Ishikawa (cell line): ENCODE results near the gene GRIN2A.

Experiments
- CEBPB ChIP-seq: IDR thresholded peaks from 2 replicates; pipeline ENCODE4 v1.6.1; 2012
- CREB1 ChIP-seq: IDR thresholded peaks from 2 replicates; pipeline ENCODE4 v1.6.1; 2012; ENCODE audit warnings: low read depth
- EGR1 ChIP-seq: IDR thresholded peaks from 2 replicates; pipeline ENCODE4 v1.6.1; 2012
- EP300 ChIP-seq: IDR thresholded peaks from 2 replicates; pipeline ENCODE4 v1.6.1; 2012; ENCODE audit warnings: borderline replicate concordance
- FOXM1 ChIP-seq: IDR thresholded peaks from 2 replicates; pipeline ENCODE4 v1.6.1; 2012; ENCODE audit warnings: low read depth, borderline replicate concordance
- NFIC ChIP-seq: IDR thresholded peaks from 2 replicates; pipeline ENCODE4 v1.6.1; 2012
- RAD21 ChIP-seq: IDR thresholded peaks from 2 replicates; pipeline ENCODE4 v1.6.1; 2012; ENCODE audit warnings: low read depth
- TAF1 ChIP-seq: IDR thresholded peaks from 2 replicates; pipeline ENCODE4 v1.6.1; 2012; ENCODE audit warnings: low read depth, mild to moderate bottlenecking
- TCF12 ChIP-seq: IDR thresholded peaks from 2 replicates; pipeline ENCODE4 v1.6.1; 2012; ENCODE audit warnings: low read depth
- TEAD4 ChIP-seq: IDR thresholded peaks from 2 replicates; pipeline ENCODE4 v1.6.1; 2012
- YY1 ChIP-seq: IDR thresholded peaks from 2 replicates; pipeline ENCODE4 v1.6.1; 2012; ENCODE audit warnings: low read depth
- ZBTB7A ChIP-seq: IDR thresholded peaks from 2 replicates; pipeline ENCODE4 v1.6.1; 2012; ENCODE audit warnings: low read depth
- TF ChIP-seq, protein P1 (sequence below): IDR thresholded peaks from 2 replicates; pipeline ENCODE4 v1.6.1; 2012; ENCODE audit warnings: low read depth, mild to moderate bottlenecking
- TF ChIP-seq, protein P2 (sequence below): IDR thresholded peaks from 2 replicates; pipeline ENCODE4 v1.6.1; 2012
- TF ChIP-seq, protein P3 (sequence below): IDR thresholded peaks from 2 replicates; pipeline ENCODE4 v1.6.1; 2012

Gene GRIN2A

DNA sequence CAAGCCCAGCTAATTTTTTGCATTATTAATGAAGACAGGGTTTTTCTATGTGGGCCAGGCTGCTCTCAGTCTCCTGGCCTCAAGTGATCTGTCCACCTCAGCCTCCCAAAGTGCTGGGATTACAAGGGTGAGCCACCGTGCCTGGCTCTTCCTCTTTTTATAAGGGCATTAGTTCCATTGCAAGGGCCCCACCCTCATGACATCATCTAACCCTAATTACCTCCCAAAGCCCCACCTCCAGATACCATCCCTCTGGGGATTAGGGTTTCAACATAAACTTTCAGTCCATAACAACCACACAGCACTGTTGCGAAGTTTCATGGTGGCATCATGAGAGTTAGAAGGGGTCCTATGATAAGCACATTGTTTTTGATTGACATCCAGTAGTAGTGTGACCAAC, 277.7 kb downstream of the GRIN2A start:
- TF ChIP-seq NFIC (no peak), YY1 (no peak), CEBPB (no peak), TEAD4 (no peak), ZBTB7A (no peak), EGR1 (no peak), TAF1 (no peak), EP300 (no peak), FOXM1 (no peak)
- TF ChIP-seq, protein P1, sequence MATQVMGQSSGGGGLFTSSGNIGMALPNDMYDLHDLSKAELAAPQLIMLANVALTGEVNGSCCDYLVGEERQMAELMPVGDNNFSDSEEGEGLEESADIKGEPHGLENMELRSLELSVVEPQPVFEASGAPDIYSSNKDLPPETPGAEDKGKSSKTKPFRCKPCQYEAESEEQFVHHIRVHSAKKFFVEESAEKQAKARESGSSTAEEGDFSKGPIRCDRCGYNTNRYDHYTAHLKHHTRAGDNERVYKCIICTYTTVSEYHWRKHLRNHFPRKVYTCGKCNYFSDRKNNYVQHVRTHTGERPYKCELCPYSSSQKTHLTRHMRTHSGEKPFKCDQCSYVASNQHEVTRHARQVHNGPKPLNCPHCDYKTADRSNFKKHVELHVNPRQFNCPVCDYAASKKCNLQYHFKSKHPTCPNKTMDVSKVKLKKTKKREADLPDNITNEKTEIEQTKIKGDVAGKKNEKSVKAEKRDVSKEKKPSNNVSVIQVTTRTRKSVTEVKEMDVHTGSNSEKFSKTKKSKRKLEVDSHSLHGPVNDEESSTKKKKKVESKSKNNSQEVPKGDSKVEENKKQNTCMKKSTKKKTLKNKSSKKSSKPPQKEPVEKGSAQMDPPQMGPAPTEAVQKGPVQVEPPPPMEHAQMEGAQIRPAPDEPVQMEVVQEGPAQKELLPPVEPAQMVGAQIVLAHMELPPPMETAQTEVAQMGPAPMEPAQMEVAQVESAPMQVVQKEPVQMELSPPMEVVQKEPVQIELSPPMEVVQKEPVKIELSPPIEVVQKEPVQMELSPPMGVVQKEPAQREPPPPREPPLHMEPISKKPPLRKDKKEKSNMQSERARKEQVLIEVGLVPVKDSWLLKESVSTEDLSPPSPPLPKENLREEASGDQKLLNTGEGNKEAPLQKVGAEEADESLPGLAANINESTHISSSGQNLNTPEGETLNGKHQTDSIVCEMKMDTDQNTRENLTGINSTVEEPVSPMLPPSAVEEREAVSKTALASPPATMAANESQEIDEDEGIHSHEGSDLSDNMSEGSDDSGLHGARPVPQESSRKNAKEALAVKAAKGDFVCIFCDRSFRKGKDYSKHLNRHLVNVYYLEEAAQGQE: no peak

DNA sequence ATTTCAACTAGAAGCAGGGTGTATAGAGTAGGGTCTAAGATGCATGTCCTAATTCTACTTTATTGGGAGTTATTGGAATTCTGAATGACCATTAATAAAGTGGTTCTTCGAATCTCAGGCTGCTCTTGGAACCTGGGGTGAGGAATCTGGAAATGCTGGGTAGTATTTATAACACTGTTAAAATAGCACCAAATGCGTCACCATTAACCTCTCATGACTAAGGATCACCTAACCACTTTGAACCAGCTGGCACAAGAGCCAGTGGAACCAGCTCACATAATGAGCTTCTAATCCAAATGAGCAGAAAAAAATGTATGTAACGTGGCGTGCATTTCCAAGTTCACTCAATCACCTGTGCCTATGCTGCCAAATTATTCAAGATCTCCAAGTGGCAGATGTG, 281.7 kb downstream of the GRIN2A start:
- TF ChIP-seq, protein P1: no peak
- TF ChIP-seq EP300: no peak
- TF ChIP-seq, protein P2, sequence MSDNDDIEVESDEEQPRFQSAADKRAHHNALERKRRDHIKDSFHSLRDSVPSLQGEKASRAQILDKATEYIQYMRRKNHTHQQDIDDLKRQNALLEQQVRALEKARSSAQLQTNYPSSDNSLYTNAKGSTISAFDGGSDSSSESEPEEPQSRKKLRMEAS: no peak
- TF ChIP-seq TEAD4: no peak

DNA sequence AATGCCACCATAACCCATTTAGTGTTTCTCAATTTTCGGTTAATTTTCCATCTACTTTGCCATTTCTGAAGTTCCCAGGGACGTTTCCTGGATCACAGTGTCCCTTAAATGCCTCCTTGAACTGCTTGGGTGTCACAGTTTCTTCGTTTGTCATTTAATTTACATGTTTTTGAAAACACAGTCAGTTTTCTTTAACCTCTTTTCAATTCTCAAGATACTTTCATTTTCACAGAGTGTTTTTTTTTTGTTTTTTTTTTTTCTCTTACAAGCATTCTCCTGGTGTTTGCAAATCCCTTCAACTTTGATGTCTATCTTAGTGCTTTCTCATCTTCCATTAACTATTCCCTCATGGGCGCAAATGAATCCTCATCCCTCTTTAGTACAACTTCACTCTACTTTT, 283.7 kb downstream of the GRIN2A start:
- TF ChIP-seq FOXM1: no peak
- TF ChIP-seq CREB1: no peak
- TF ChIP-seq, protein P1: no peak
- TF ChIP-seq TAF1: no peak
- TF ChIP-seq ZBTB7A: no peak
- no peak for TF ChIP-seq EGR1
- no peak for TF ChIP-seq RAD21
- TF ChIP-seq YY1: no peak
- TF ChIP-seq, protein P2: no peak

DNA sequence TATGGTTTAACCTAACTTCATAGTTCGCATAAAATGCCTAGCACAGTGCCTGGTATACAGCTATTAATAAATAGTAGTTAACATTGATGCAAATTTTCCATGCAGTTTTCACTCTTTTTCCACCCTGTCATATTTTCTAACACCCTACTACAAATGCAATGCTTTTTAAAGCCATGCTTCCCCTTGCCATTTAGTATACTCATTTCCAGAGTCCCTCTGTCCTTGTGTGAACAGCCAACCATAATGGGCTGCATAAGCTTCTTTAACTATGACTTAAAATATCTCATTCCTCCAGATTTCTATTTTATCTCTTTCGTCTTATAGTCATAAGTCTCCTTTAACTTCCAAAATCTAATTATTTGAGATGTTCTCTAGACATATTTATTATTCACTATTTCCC, 284.1 kb downstream of the GRIN2A start:
- TF ChIP-seq, protein P1: no peak
- TF ChIP-seq CREB1: no peak
- no peak for TF ChIP-seq NFIC
- TF ChIP-seq TCF12: no peak
- TF ChIP-seq FOXM1: no peak
- TF ChIP-seq ZBTB7A: no peak
- TF ChIP-seq TAF1: no peak

DNA sequence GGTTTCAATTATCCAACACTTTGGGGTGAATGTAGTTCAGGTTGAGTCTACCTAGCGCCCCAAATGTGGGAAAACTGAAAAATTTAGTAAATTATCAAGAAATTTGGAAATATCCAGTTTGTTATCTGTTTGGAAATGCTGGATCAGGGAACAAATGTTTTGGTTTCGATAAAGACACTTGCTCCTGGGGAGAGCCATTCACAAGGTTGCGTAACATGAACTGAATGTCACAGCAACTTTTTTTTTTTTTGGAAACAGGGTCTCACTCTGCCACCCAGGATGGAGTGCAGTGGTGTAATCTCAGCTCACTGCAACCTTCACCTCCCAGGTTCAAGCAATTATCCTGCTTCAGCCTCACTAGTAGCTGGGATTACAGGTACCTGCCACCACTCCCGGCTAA, 286.4 kb downstream of the GRIN2A start:
- TF ChIP-seq, protein P2: no peak
- TF ChIP-seq ZBTB7A (no peak), RAD21 (no peak), EP300 (no peak), YY1 (no peak), TAF1 (no peak), EGR1 (no peak), CREB1 (no peak), TEAD4 (no peak), TCF12 (no peak), NFIC (no peak), CEBPB (no peak), FOXM1 (no peak)
- TF ChIP-seq, protein P3, sequence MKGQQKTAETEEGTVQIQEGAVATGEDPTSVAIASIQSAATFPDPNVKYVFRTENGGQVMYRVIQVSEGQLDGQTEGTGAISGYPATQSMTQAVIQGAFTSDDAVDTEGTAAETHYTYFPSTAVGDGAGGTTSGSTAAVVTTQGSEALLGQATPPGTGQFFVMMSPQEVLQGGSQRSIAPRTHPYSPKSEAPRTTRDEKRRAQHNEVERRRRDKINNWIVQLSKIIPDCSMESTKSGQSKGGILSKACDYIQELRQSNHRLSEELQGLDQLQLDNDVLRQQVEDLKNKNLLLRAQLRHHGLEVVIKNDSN: no peak
- TF ChIP-seq, protein P1: no peak
